Right atrium auricular region (tissue), 2 donors: ENCODE results near the gene GKN1. TPM values are rescaled to one million over a fixed set of nuclear protein-coding genes. Genes with fewer than 3 reads are reported as not detected.

Experiments
- DNase-seq: peaks from one replicate; pipeline ENCODE4 v3.0.0-alpha.2; 2019; ENCODE audit warnings: low spot score
- H3K27ac ChIP-seq, 2 donors: fragments of 200-600 bp; sonication (generic); 1 replicate in 1 of 2; 2 replicates in 1 of 2; pipeline ENCODE4 v1.5.1; 2016 to 2019
- H3K27me3 ChIP-seq, 2 donors: fragments of 200-600 bp; sonication (generic); one replicate each; pipeline versions ENCODE4 v1.5.1 to v1.6.0; 2017 to 2019
- H3K36me3 ChIP-seq: fragments of 200-600 bp; sonication (generic); one replicate; pipeline ENCODE4 v1.5.1; 2016
- H3K4me1 ChIP-seq, 2 donors: fragments of 200-600 bp; sonication (generic); one replicate each; pipeline versions ENCODE4 v1.5.1 to v1.6.0; 2017 to 2019
- H3K4me3 ChIP-seq, 2 donors: fragments of 200-600 bp; sonication (generic); 1 replicate in 1 of 2; 2 replicates in 1 of 2; pipeline ENCODE4 v1.5.1; 2017 to 2019; ENCODE audit warnings: mild to moderate bottlenecking in 1 of 2, moderate library complexity in 1 of 2
- H3K9me3 ChIP-seq, 2 donors: fragments of 200-600 bp; sonication (generic); one replicate each; pipeline ENCODE4 v1.5.1; 2019
- CTCF ChIP-seq, 2 donors: fragments of 200-600 bp; sonication (generic); IDR thresholded peaks; one replicate each; pipeline ENCODE4 v1.5.1; 2019; ENCODE audit warnings: antibody characterized with exemption in 2 of 2
- total RNA-seq, 2 donors: library from RNA; depleted of rRNA; stranded (reverse); fragments of >200 nt; gene quantifications; one replicate each; pipeline ENCODE4 v1.1.0, GENCODE V29; 2016

GKN1 gene, protein sequence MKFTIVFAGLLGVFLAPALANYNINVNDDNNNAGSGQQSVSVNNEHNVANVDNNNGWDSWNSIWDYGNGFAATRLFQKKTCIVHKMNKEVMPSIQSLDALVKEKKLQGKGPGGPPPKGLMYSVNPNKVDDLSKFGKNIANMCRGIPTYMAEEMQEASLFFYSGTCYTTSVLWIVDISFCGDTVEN
- total RNA-seq, result not detected

DNA sequence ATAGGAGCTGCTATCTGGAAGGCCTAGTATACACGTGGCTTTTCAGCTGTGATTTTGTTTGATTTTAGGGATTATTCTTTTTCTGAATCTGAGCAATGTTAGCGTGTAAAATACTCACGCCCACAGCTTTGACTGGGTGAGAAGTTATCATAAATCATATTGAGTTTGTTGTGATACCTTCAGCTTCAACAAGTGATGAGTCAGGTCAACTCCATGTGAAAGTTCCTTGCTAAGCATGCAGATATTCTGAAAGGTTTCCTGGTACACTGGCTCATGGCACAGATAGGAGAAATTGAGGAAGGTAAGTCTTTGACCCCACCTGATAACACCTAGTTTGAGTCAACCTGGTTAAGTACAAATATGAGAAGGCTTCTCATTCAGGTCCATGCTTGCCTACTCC is at the start of gene GKN1:
GKN1 (plus strand) TSS at position 386 of the 400 bp plus-strand sequence. CDS start 42 bp downstream, outside the sequence.
- no peak for TF ChIP-seq CTCF (IDR thresholded peaks at IDR 0.05)
- DNase-seq, result no peak
- Histone ChIP-seq H3K9me3 (no peaks in the 10 kb centered on the region), H3K27me3 (no peaks in the 10 kb centered on the region), H3K27ac (no peak within 1 kb of the TSS), H3K4me1 (no peaks in the 10 kb centered on the region), H3K4me3 (no peak within 1 kb of the TSS), H3K36me3 (no peaks in the 10 kb centered on the region)

- Histone ChIP-seq H3K27me3 (no peaks in the 10 kb centered on the region), H3K27ac (no peak overlapping the region), H3K9me3 (no peaks in the 10 kb centered on the region), H3K4me1 (no peaks in the 10 kb centered on the region), H3K4me3 (no peak overlapping the region), H3K36me3 (no peaks in the 10 kb centered on the region)
- no peak for DNase-seq
- TF ChIP-seq CTCF (IDR thresholded peaks at IDR 0.05), result peak; percentile 83 to 91
These were observed 49.0 kb upstream of the GKN1 start for GRCh38 chr2:68925295-68925896.

GRCh38 chr2:68926796-68927195 is 47.6 kb upstream of the GKN1 start:
- no peak overlapping the region for H3K27ac ChIP-seq
- no peaks in the 10 kb centered on the region for H3K4me1 ChIP-seq
- no peak for TF ChIP-seq CTCF (IDR thresholded peaks at IDR 0.05)
- no peaks in the 10 kb centered on the region for H3K9me3 ChIP-seq
- no peak for DNase-seq
- H3K27me3 ChIP-seq, result no peaks in the 10 kb centered on the region
- no peaks in the 10 kb centered on the region for H3K36me3 ChIP-seq
- no peak overlapping the region for H3K4me3 ChIP-seq

DNA sequence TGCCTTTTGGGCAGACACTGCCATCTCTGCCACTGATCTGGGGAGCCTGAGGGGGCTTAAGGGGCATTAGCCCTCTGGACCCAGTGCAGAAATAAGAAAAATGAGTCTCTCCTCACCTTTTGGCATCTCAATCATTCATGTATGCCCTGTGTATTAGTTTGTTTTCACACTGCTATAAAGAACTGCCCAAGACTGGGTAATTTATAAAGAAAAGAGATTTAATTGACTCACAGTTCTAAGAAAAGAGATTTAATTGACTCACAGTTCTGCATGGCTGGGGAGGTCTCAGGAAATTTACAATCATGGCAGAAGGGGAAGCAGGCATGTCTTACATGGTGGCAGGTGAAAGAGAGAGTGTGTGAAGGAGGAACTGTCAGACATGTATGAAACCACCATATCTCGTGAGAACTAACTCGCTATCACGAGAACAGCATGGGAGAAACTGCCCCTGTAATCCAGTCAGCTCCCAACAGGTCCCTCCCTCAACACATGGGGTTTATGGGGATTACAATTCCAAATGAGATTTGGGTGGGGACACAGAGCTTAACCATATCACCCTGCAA is 43.2 kb upstream of the GKN1 start:
- no peaks in the 10 kb centered on the region for H3K4me1 ChIP-seq
- TF ChIP-seq CTCF (IDR thresholded peaks at IDR 0.05), result no peak
- no peak for DNase-seq
- no peaks in the 10 kb centered on the region for H3K9me3 ChIP-seq
- no peak overlapping the region for H3K4me3 ChIP-seq
- H3K36me3 ChIP-seq, result no peaks in the 10 kb centered on the region
- H3K27me3 ChIP-seq, result no peaks in the 10 kb centered on the region
- H3K27ac ChIP-seq, result no peak overlapping the region

DNA sequence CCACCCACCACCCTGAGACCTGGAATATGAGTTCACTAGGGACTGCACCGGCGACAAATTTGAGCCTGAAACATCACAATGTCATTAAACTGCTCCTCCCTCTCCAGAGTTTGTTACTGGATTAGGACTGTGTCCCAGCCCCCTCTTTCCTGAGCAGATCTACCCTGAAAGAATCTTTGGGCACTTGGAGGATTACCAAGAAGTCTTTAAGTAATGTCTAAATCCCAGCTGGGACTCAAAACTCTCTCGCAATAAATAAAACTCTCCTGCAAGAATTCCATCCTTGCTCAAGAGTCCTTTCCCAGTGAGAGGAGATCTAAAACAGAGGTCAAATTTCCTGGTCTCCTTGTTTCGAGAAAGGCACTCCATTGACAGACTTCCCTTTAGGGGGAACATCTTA is 42.6 kb upstream of the GKN1 start:
- Histone ChIP-seq H3K9me3 (no peaks in the 10 kb centered on the region), H3K4me1 (no peaks in the 10 kb centered on the region), H3K4me3 (no peak overlapping the region), H3K36me3 (no peaks in the 10 kb centered on the region), H3K27me3 (no peaks in the 10 kb centered on the region), H3K27ac (no peak overlapping the region)
- TF ChIP-seq CTCF (IDR thresholded peaks at IDR 0.05), result no peak
- no peak for DNase-seq
